SK-N-SH (cell line): ENCODE data around the gene ASCC3. TPM values are rescaled to one million over a fixed set of nuclear protein-coding genes. Genes with fewer than 3 reads are reported as not detected.

Experiments used
- CTCF ChIA-PET: fragments of 300-600, 350-600 bp; formaldehyde crosslinking; extraction: SDS; loops from one replicate; lab custom pipeline; 2021; lab: Yijun Ruan, JAX
- POLR2A ChIA-PET: fragments of 350-600 bp; sonication (Branson Sonifier 250); formaldehyde crosslinking; extraction: SDS; loops from one replicate; lab custom pipeline; 2020; ENCODE audit warnings: antibody characterized with exemption, inconsistent platforms; lab: Yijun Ruan, JAX
- DNase-seq: peaks from one replicate; pipeline ENCODE4 v3.0.0; 2012
- H2AFZ ChIP-seq: fragments of 200-600 bp; sonication (generic); 2 replicates; pipeline ENCODE4 v1.8.1; 2016; ENCODE audit warnings: antibody characterized with exemption, mild to moderate bottlenecking, low read depth
- H3F3A ChIP-seq: fragments of 200-600 bp; sonication (generic); replicated peaks from 2 replicates; pipeline ENCODE3; 2016; ENCODE audit warnings: antibody characterized with exemption, mild to moderate bottlenecking; ENCODE audit not compliant: insufficient read depth
- H3K27ac ChIP-seq, 2 experiments: fragments of 200-500 bp in 1 of 2; fragments of 200-600 bp in 1 of 2; sonication (Bioruptor generic) in 1 of 2; sonication (generic), shearing (Covaris generic) in 1 of 2; 2 replicates each; pipeline versions ENCODE4 v1.5.1 to v1.6.1; 2014 to 2016; ENCODE audit warnings: low read depth in 2 of 2, inconsistent platforms in 1 of 2, low read length in 1 of 2, mild to moderate bottlenecking in 1 of 2, mixed read lengths in 1 of 2
- H3K27me3 ChIP-seq: fragments of 200-600 bp; sonication (generic), shearing (Covaris generic); 2 replicates; pipeline ENCODE4 v1.6.1; 2016; ENCODE audit warnings: mixed run types; ENCODE audit not compliant: insufficient read depth
- H3K36me3 ChIP-seq, 2 experiments: fragments of 200-500 bp in 1 of 2; fragments of 200-600 bp in 1 of 2; sonication (Bioruptor generic) in 1 of 2; sonication (generic) in 1 of 2; replicated peaks in 1 of 2; 2 replicates each; pipeline versions ENCODE3 to v1.5.1; 2014 to 2016; ENCODE audit warnings: low read length in 1 of 2, mild to moderate bottlenecking in 1 of 2; ENCODE audit not compliant: insufficient read depth in 2 of 2, control insufficient read depth in 1 of 2
- H3K4me1 ChIP-seq, 2 experiments: fragments of 200-500 bp in 1 of 2; fragments of 200-600 bp in 1 of 2; sonication (Bioruptor generic) in 1 of 2; sonication (generic), shearing (Covaris generic) in 1 of 2; 2 replicates each; pipeline versions ENCODE4 v1.5.1 to v1.6.1; 2014 to 2016; ENCODE audit warnings: low read depth in 1 of 2, low read length in 1 of 2, mixed run types in 1 of 2; ENCODE audit not compliant: insufficient read depth in 2 of 2, control insufficient read depth in 1 of 2
- H3K4me2 ChIP-seq: fragments of 200-600 bp; sonication (generic), shearing (Covaris generic); 2 replicates; pipeline ENCODE4 v1.6.1; 2017; ENCODE audit warnings: mixed run types
- H3K4me3 ChIP-seq, 2 experiments: fragments of 200-500 bp in 1 of 2; fragments of 200-600 bp in 1 of 2; sonication (Bioruptor generic) in 1 of 2; sonication (generic), shearing (Covaris generic) in 1 of 2; 2 replicates each; pipeline versions ENCODE4 v1.5.1 to v1.8.1; 2014 to 2016; ENCODE audit warnings: low read depth in 2 of 2, inconsistent platforms in 1 of 2, low read length in 1 of 2, mild to moderate bottlenecking in 1 of 2, mixed read lengths in 1 of 2, moderate library complexity in 1 of 2
- H3K79me2 ChIP-seq: fragments of 200-600 bp; sonication (generic); 2 replicates; pipeline ENCODE4 v1.8.1; 2017; ENCODE audit warnings: mild to moderate bottlenecking; ENCODE audit not compliant: insufficient read depth
- H3K9ac ChIP-seq: fragments of 200-600 bp; sonication (generic); 2 replicates; pipeline ENCODE4 v1.6.1; 2017; ENCODE audit warnings: mixed run types
- H3K9me2 ChIP-seq: fragments of 200-600 bp; sonication (generic); 2 replicates; pipeline ENCODE4 v1.6.1; 2017; ENCODE audit warnings: mixed run types
- H3K9me3 ChIP-seq: fragments of 200-600 bp; sonication (generic); 2 replicates; pipeline ENCODE4 v1.6.1; 2017; ENCODE audit warnings: mixed run types, mild to moderate bottlenecking, moderate library complexity
- H4K20me1 ChIP-seq: fragments of 200-600 bp; sonication (generic); 2 replicates; pipeline ENCODE4 v1.6.1; 2017; ENCODE audit warnings: mild to moderate bottlenecking, mixed run types; ENCODE audit not compliant: insufficient read depth
- ELF1 ChIP-seq: IDR thresholded peaks from 2 replicates; pipeline ENCODE4 v1.4.0; 2012
- EP300 ChIP-seq, 2 experiments: IDR thresholded peaks; 2 replicates each; pipeline versions ENCODE4 v1.4.0 to v1.6.1; 2012; ENCODE audit warnings: borderline replicate concordance in 1 of 2, low read depth in 1 of 2, low read length in 1 of 2
- FOXJ3 ChIP-seq: sonication (generic); formaldehyde crosslinking; IDR thresholded peaks from 2 replicates; pipeline ENCODE4 v1.5.1; 2020; ENCODE audit warnings: mild to moderate bottlenecking, missing genetic modification reagents
- FOXM1 ChIP-seq: IDR thresholded peaks from 2 replicates; pipeline ENCODE4 v1.4.0; 2012; ENCODE audit warnings: low read depth, mild to moderate bottlenecking
- GATA2 ChIP-seq: sonication (generic); formaldehyde crosslinking; IDR thresholded peaks from 2 replicates; pipeline ENCODE4 v1.5.0; 2020; ENCODE audit warnings: mild to moderate bottlenecking, missing genetic modification reagents
- POLR2AphosphoS5 ChIP-seq: IDR thresholded peaks from 2 replicates; pipeline ENCODE4 v1.6.1; 2012; ENCODE audit warnings: low read depth, low read length
- TAF1 ChIP-seq: IDR thresholded peaks from 2 replicates; pipeline ENCODE4 v1.6.1; 2012; ENCODE audit warnings: low read depth, mild to moderate bottlenecking, low read length, moderate library complexity, borderline replicate concordance
- TCF12 ChIP-seq: IDR thresholded peaks from 2 replicates; pipeline ENCODE4 v1.4.0; 2012
- TEAD4 ChIP-seq: IDR thresholded peaks from 2 replicates; pipeline ENCODE4 v1.4.0; 2012; ENCODE audit warnings: mild to moderate bottlenecking, borderline replicate concordance; ENCODE audit not compliant: insufficient read depth
- YY1 ChIP-seq: IDR thresholded peaks from 2 replicates; pipeline ENCODE4 v1.4.0; 2012; ENCODE audit warnings: low read depth, mild to moderate bottlenecking
- WGBS: methylation state at CpG from one replicate; pipeline ENCODE4 v1.1.6; 2017; ENCODE audit warnings: low lambda C conversion rate; 5-methylcytosine and 5-hydroxymethylcytosine counted together
- polyA plus RNA-seq, 3 experiments: library from polyadenylated mRNA; depleted of rRNA; stranded (reverse); fragments of >200 nt; gene quantifications; 2 replicates each; pipeline ENCODE4 v1.2.3, GENCODE V29; 2012
- TF ChIP-seq, protein P1 (sequence below): fragments of 150-350 bp; IDR thresholded peaks from 2 replicates; pipeline ENCODE4 v1.6.1; 2017; ENCODE audit warnings: antibody characterized with exemption, low read length, low read depth, borderline replicate concordance
- TF ChIP-seq, protein P2 (sequence below): IDR thresholded peaks from 2 replicates; pipeline ENCODE4 v1.4.0; 2012; ENCODE audit warnings: low read depth, borderline replicate concordance
- TF ChIP-seq, protein P3 (sequence below): IDR thresholded peaks from 2 replicates; pipeline ENCODE4 v1.4.0; 2012; ENCODE audit warnings: low read depth, borderline replicate concordance
- TF ChIP-seq, protein P4 (sequence below): IDR thresholded peaks from 2 replicates; pipeline ENCODE4 v1.6.1; 2012; ENCODE audit warnings: mild to moderate bottlenecking, low read depth, low read length, moderate library complexity
- TF ChIP-seq, protein P5 (sequence below): fragments of 150-350 bp; IDR thresholded peaks from 2 replicates; pipeline ENCODE4 v1.6.1; 2016; ENCODE audit warnings: mild to moderate bottlenecking, low read depth, low read length

The ASCC3 gene
- polyA plus RNA-seq, 1 of the 3 experiments (the other 2 are of a cell fraction) = 17.9 TPM

DNA sequence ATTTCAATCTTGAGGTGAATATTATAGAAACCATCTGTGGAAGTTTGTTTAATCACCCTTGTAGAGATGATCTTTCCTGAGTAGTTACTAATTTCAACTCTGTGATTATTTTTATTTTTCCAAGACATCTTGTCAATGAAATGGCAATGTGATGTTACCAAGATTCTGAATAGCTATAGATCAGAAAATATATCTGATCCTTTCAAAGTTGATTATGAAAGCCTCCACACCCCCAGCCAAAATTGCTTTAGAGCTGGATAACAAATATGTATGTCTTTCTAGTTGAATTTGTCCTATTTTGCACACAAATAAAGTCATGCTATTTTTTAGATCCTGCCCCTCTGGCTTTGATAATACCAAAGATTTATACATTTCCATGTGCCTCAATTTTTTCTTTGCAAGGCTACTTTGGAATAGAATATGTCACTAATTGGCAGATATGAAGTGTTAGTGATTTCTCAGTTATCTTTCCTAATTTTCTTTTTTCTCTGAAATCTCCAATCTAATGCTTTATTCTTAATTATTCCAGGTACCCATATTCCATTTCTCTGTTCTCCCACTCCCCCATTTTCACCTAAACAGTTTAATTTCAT, 421.4 kb downstream of the ASCC3 start:
- POLR2A ChIA-PET = interaction anchor here (1.2 kb wide), 1 partner anchor 10 kb away, joined by 3 read pairs; no protein-coding TSS in a partner anchor
- peaks cover 9% of the 10 kb centered on the region for H3F3A ChIP-seq
- H3K9me3 ChIP-seq = no peaks in the 10 kb centered on the region
- no peaks in the 10 kb centered on the region for H3K9me2 ChIP-seq
- DNase-seq = no peak
- TF ChIP-seq YY1 = no peak
- TF ChIP-seq ELF1 = no peak
- TF ChIP-seq FOXJ3 (CRISPR knock-in tag) = no peak
- no peak for TF ChIP-seq TEAD4
- no peak for TF ChIP-seq TCF12
- CTCF ChIA-PET = interaction anchor here (0.9 to 1.2 kb wide), 4 partner anchors 20 to 356 kb away, joined by 3 to 5 read pairs (median 3); no protein-coding TSS in a partner anchor
- no peak overlapping the region for H2AFZ ChIP-seq
- no peak overlapping the region for H3K4me2 ChIP-seq
- H3K36me3 ChIP-seq = no peaks in the 10 kb centered on the region
- no peaks in the 10 kb centered on the region for H3K79me2 ChIP-seq
- H3K27me3 ChIP-seq = peaks cover 100% of the 10 kb centered on the region
- H3K4me3 ChIP-seq = no peak overlapping the region
- 0 out of 2 replicates have a peak, but pooled peaks cover 3% of the 10 kb centered on the region for H4K20me1 ChIP-seq
- peaks cover 0 to 2% of the 10 kb centered on the region in 2 experiments; a peak in 1 of 4 replicates for H3K4me1 ChIP-seq
- H3K27ac ChIP-seq = no peak overlapping the region
- H3K9ac ChIP-seq = no peak overlapping the region

DNA sequence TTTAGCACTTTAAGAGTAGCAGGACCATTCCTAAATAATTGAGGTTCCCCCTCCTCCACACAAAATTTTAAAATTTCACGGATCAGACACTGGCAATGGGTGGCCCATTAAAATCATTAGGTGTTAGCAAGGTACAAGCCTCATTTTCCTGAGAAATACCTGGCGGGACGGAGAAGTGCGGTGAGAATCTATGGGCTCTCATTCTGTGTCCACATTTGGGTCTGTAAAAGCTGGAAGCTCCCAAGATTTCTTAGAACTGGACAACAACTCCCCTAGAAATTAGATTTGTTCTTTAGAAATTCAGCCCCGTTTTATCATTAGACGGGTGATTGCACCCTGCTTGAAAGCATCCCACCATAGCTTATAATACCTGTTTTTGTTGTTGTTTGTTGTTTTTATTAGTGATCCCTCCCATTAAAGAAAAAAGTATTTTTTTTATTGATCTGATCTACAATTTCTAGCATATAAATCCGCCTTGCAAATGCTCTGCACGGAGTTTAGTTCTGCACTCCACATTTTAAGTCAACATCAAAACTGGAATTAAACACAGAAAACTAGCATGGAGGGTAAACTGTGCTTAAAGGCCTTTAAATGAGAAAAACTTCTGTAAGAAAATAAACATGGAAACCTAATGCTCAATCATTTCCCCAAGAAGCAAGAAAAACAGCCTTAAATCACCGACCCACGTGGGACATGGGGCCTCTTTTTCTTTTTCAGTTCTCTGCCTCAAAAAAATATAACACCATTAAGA, 422.1 kb downstream of the ASCC3 start:
- Histone ChIP-seq H3F3A (peaks cover 9% of the 10 kb centered on the region), H3K9me2 (no peaks in the 10 kb centered on the region), H3K27me3 (peaks cover 100% of the 10 kb centered on the region), H3K4me1 (no peaks in the 10 kb centered on the region), H4K20me1 (0 out of 2 replicates have a peak, but pooled peaks cover 3% of the 10 kb centered on the region), H3K36me3 (no peaks in the 10 kb centered on the region), H2AFZ (no peak overlapping the region), H3K27ac (no peak overlapping the region), H3K4me2 (no peak overlapping the region), H3K4me3 (no peak overlapping the region), H3K9me3 (no peaks in the 10 kb centered on the region), H3K79me2 (no peaks in the 10 kb centered on the region), H3K9ac (no peak overlapping the region)
- TF ChIP-seq, protein P1, sequence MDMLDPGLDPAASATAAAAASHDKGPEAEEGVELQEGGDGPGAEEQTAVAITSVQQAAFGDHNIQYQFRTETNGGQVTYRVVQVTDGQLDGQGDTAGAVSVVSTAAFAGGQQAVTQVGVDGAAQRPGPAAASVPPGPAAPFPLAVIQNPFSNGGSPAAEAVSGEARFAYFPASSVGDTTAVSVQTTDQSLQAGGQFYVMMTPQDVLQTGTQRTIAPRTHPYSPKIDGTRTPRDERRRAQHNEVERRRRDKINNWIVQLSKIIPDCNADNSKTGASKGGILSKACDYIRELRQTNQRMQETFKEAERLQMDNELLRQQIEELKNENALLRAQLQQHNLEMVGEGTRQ = no peak
- TF ChIP-seq EP300 (IDR thresholded peaks at IDR 0.05; ENCODE audit: borderline replicate concordance in 1 of 2, low read depth in 1 of 2, low read length in 1 of 2) = no peak
- TF ChIP-seq, protein P2, sequence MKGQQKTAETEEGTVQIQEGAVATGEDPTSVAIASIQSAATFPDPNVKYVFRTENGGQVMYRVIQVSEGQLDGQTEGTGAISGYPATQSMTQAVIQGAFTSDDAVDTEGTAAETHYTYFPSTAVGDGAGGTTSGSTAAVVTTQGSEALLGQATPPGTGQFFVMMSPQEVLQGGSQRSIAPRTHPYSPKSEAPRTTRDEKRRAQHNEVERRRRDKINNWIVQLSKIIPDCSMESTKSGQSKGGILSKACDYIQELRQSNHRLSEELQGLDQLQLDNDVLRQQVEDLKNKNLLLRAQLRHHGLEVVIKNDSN = no peak
- TF ChIP-seq, protein P3, sequence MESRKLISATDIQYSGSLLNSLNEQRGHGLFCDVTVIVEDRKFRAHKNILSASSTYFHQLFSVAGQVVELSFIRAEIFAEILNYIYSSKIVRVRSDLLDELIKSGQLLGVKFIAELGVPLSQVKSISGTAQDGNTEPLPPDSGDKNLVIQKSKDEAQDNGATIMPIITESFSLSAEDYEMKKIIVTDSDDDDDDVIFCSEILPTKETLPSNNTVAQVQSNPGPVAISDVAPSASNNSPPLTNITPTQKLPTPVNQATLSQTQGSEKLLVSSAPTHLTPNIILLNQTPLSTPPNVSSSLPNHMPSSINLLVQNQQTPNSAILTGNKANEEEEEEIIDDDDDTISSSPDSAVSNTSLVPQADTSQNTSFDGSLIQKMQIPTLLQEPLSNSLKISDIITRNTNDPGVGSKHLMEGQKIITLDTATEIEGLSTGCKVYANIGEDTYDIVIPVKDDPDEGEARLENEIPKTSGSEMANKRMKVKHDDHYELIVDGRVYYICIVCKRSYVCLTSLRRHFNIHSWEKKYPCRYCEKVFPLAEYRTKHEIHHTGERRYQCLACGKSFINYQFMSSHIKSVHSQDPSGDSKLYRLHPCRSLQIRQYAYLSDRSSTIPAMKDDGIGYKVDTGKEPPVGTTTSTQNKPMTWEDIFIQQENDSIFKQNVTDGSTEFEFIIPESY = no peak
- no peak for TF ChIP-seq POLR2AphosphoS5
- no peak for TF ChIP-seq GATA2
- TF ChIP-seq TAF1 = no peak
- no peak for TF ChIP-seq FOXM1
- TF ChIP-seq, protein P4, sequence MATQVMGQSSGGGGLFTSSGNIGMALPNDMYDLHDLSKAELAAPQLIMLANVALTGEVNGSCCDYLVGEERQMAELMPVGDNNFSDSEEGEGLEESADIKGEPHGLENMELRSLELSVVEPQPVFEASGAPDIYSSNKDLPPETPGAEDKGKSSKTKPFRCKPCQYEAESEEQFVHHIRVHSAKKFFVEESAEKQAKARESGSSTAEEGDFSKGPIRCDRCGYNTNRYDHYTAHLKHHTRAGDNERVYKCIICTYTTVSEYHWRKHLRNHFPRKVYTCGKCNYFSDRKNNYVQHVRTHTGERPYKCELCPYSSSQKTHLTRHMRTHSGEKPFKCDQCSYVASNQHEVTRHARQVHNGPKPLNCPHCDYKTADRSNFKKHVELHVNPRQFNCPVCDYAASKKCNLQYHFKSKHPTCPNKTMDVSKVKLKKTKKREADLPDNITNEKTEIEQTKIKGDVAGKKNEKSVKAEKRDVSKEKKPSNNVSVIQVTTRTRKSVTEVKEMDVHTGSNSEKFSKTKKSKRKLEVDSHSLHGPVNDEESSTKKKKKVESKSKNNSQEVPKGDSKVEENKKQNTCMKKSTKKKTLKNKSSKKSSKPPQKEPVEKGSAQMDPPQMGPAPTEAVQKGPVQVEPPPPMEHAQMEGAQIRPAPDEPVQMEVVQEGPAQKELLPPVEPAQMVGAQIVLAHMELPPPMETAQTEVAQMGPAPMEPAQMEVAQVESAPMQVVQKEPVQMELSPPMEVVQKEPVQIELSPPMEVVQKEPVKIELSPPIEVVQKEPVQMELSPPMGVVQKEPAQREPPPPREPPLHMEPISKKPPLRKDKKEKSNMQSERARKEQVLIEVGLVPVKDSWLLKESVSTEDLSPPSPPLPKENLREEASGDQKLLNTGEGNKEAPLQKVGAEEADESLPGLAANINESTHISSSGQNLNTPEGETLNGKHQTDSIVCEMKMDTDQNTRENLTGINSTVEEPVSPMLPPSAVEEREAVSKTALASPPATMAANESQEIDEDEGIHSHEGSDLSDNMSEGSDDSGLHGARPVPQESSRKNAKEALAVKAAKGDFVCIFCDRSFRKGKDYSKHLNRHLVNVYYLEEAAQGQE = no peak
- TF ChIP-seq, protein P5, sequence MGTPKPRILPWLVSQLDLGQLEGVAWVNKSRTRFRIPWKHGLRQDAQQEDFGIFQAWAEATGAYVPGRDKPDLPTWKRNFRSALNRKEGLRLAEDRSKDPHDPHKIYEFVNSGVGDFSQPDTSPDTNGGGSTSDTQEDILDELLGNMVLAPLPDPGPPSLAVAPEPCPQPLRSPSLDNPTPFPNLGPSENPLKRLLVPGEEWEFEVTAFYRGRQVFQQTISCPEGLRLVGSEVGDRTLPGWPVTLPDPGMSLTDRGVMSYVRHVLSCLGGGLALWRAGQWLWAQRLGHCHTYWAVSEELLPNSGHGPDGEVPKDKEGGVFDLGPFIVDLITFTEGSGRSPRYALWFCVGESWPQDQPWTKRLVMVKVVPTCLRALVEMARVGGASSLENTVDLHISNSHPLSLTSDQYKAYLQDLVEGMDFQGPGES = no peak
- no peak for DNase-seq
- CTCF ChIA-PET = interaction anchor here (1.2 kb wide), 1 partner anchor 355 kb away, joined by 3 read pairs; no protein-coding TSS in a partner anchor
- POLR2A ChIA-PET = no interaction called here
- 20% methylated on average over 10 of the region's 10 CpGs for WGBS
